ENCODE results near the gene NAPA.

DNA sequence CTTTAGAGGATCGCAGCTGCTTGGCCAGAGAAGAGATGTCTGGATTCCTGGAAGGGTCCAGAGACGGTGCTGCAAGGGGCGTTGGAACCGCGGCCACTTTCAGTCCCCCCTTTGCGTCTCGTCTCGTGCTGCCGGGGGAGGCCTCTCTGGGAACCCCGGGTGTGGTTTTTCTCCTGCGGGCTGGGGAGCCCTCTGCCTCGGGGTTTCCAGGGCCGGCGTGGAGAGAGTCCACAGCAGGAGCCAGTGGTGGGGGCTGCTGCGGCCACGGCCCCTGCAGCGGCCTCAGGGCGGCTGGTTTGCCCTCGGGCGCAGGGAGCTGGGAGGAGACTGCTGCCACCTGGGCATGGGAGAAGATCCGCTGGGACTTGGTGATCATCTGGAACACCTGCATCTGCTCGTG, 29.6 kb upstream of the NAPA start:
- TF ChIP-seq, protein P1, sequence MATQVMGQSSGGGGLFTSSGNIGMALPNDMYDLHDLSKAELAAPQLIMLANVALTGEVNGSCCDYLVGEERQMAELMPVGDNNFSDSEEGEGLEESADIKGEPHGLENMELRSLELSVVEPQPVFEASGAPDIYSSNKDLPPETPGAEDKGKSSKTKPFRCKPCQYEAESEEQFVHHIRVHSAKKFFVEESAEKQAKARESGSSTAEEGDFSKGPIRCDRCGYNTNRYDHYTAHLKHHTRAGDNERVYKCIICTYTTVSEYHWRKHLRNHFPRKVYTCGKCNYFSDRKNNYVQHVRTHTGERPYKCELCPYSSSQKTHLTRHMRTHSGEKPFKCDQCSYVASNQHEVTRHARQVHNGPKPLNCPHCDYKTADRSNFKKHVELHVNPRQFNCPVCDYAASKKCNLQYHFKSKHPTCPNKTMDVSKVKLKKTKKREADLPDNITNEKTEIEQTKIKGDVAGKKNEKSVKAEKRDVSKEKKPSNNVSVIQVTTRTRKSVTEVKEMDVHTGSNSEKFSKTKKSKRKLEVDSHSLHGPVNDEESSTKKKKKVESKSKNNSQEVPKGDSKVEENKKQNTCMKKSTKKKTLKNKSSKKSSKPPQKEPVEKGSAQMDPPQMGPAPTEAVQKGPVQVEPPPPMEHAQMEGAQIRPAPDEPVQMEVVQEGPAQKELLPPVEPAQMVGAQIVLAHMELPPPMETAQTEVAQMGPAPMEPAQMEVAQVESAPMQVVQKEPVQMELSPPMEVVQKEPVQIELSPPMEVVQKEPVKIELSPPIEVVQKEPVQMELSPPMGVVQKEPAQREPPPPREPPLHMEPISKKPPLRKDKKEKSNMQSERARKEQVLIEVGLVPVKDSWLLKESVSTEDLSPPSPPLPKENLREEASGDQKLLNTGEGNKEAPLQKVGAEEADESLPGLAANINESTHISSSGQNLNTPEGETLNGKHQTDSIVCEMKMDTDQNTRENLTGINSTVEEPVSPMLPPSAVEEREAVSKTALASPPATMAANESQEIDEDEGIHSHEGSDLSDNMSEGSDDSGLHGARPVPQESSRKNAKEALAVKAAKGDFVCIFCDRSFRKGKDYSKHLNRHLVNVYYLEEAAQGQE (IDR thresholded peaks at IDR 0.05; ENCODE audit: insufficient replicate concordance, low read depth): no peak
- TF ChIP-seq, protein P2, sequence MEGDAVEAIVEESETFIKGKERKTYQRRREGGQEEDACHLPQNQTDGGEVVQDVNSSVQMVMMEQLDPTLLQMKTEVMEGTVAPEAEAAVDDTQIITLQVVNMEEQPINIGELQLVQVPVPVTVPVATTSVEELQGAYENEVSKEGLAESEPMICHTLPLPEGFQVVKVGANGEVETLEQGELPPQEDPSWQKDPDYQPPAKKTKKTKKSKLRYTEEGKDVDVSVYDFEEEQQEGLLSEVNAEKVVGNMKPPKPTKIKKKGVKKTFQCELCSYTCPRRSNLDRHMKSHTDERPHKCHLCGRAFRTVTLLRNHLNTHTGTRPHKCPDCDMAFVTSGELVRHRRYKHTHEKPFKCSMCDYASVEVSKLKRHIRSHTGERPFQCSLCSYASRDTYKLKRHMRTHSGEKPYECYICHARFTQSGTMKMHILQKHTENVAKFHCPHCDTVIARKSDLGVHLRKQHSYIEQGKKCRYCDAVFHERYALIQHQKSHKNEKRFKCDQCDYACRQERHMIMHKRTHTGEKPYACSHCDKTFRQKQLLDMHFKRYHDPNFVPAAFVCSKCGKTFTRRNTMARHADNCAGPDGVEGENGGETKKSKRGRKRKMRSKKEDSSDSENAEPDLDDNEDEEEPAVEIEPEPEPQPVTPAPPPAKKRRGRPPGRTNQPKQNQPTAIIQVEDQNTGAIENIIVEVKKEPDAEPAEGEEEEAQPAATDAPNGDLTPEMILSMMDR (IDR thresholded peaks at IDR 0.05; ENCODE audit: insufficient read depth, low read length): no peak
- TF ChIP-seq POLR2AphosphoS5 (IDR thresholded peaks at IDR 0.05; ENCODE audit: low read depth): no peak
